ENCODE data around the gene SPRTN.

The SPRTN gene

GRCh38 chr1:231313661-231314060 is 24.4 kb upstream of the SPRTN start:
- no peak overlapping the region for H3K4me3 ChIP-seq (ENCODE audit: low read depth, low read length)
- TF ChIP-seq, protein P1, sequence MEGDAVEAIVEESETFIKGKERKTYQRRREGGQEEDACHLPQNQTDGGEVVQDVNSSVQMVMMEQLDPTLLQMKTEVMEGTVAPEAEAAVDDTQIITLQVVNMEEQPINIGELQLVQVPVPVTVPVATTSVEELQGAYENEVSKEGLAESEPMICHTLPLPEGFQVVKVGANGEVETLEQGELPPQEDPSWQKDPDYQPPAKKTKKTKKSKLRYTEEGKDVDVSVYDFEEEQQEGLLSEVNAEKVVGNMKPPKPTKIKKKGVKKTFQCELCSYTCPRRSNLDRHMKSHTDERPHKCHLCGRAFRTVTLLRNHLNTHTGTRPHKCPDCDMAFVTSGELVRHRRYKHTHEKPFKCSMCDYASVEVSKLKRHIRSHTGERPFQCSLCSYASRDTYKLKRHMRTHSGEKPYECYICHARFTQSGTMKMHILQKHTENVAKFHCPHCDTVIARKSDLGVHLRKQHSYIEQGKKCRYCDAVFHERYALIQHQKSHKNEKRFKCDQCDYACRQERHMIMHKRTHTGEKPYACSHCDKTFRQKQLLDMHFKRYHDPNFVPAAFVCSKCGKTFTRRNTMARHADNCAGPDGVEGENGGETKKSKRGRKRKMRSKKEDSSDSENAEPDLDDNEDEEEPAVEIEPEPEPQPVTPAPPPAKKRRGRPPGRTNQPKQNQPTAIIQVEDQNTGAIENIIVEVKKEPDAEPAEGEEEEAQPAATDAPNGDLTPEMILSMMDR (IDR thresholded peaks at IDR 0.05; ENCODE audit: borderline replicate concordance, insufficient read depth, low read depth, low read length): no peak

- TF ChIP-seq, protein P1 (IDR thresholded peaks at IDR 0.05; ENCODE audit: borderline replicate concordance, insufficient read depth, low read depth, low read length): peak; percentile 78
- H3K4me3 ChIP-seq (ENCODE audit: low read depth, low read length): no peak overlapping the region
Measured at GRCh38 chr1:231315887-231316286, 22.2 kb upstream of the SPRTN start.

GRCh38 chr1:231317306-231318014 is 20.6 kb upstream of the SPRTN start:
- TF ChIP-seq, protein P1 (IDR thresholded peaks at IDR 0.05; ENCODE audit: borderline replicate concordance, insufficient read depth, low read depth, low read length): no peak
- no peak overlapping the region for H3K4me3 ChIP-seq (ENCODE audit: low read depth, low read length)

DNA sequence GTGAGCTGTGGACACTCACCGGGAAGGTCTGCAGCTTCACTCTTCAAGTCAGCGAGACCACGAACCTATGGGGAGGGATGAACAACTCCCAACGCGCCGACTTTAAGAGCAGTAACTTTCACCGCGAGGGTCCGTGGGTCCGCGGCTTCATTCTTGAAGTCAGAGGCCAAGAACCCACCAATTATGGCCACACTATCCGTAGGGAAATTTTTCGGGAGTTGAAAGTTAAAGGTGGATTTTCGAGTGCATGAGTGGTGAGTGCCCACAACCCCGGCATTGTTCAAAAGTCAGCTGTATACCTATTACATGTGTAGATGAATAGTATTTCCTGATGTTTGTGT is 20.1 kb upstream of the SPRTN start:
- TF ChIP-seq, protein P1 (IDR thresholded peaks at IDR 0.05; ENCODE audit: borderline replicate concordance, insufficient read depth, low read depth, low read length): no peak
- H3K4me3 ChIP-seq (ENCODE audit: low read depth, low read length): no peak overlapping the region

GRCh38 chr1:231318568-231318967 is 19.5 kb upstream of the SPRTN start:
- H3K4me3 ChIP-seq (ENCODE audit: low read depth, low read length): no peak overlapping the region
- TF ChIP-seq, protein P1 (IDR thresholded peaks at IDR 0.05; ENCODE audit: borderline replicate concordance, insufficient read depth, low read depth, low read length): no peak

GRCh38 chr1:231319080-231319479 is 19.0 kb upstream of the SPRTN start:
- TF ChIP-seq, protein P1 (IDR thresholded peaks at IDR 0.05; ENCODE audit: borderline replicate concordance, insufficient read depth, low read depth, low read length): no peak
- H3K4me3 ChIP-seq (ENCODE audit: low read depth, low read length): no peak overlapping the region

- TF ChIP-seq, protein P1 (IDR thresholded peaks at IDR 0.05; ENCODE audit: borderline replicate concordance, insufficient read depth, low read depth, low read length): no peak
- H3K4me3 ChIP-seq (ENCODE audit: low read depth, low read length): no peak overlapping the region
Measured at GRCh38 chr1:231322880-231323530, 15.1 kb upstream of the SPRTN start.

All from GM12875 (cell line).